ENCODE measurements around the gene CKS1B.
A peak's percentile ranks its signal among the peaks of the same experiment; 100 is the strongest.

Gene CKS1B

DNA sequence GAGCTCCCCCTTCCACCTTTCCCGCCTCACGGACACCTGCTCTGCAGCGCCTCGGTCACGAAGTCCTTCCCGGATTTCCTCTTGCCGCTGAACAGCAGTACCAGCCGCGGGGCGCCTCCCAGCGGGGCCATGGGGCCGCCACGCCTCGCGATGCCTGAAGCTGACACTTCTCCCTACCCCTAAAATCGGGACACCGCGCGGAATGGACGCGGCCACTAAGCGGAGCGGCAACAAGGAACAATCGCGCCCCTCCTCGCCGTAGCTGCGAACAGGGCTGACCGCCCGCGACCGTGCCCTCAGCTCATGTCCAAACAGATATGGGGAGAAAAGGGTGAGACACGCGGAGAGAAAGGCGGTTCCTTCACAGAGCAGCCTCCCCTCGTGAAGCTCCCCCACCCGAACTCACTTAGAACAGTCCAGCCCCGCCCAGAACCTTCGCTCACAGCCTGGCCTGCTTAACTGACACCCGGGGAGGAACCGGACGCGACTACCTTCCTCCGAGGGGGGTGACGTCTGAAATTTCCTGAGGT lies 37.9 kb upstream of the CKS1B start, which contains the start of gene PMVK:
PMVK (minus strand) TSS at position 165 of the 530 bp plus-strand sequence; CDS start at position 131, 34 bp downstream.
- peak within 1 kb of the TSS; percentile 83 for H3K4me3 ChIP-seq (ENCODE audit: control insufficient read depth, low read depth, low read length)
- TF ChIP-seq, protein P1, sequence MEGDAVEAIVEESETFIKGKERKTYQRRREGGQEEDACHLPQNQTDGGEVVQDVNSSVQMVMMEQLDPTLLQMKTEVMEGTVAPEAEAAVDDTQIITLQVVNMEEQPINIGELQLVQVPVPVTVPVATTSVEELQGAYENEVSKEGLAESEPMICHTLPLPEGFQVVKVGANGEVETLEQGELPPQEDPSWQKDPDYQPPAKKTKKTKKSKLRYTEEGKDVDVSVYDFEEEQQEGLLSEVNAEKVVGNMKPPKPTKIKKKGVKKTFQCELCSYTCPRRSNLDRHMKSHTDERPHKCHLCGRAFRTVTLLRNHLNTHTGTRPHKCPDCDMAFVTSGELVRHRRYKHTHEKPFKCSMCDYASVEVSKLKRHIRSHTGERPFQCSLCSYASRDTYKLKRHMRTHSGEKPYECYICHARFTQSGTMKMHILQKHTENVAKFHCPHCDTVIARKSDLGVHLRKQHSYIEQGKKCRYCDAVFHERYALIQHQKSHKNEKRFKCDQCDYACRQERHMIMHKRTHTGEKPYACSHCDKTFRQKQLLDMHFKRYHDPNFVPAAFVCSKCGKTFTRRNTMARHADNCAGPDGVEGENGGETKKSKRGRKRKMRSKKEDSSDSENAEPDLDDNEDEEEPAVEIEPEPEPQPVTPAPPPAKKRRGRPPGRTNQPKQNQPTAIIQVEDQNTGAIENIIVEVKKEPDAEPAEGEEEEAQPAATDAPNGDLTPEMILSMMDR (IDR thresholded peaks at IDR 0.05; ENCODE audit: control insufficient read depth, insufficient read depth, low read depth, low read length, missing control alignments), result no peak
- peak; percentile 87 for DNase-seq (ENCODE audit: low read depth)

DNA sequence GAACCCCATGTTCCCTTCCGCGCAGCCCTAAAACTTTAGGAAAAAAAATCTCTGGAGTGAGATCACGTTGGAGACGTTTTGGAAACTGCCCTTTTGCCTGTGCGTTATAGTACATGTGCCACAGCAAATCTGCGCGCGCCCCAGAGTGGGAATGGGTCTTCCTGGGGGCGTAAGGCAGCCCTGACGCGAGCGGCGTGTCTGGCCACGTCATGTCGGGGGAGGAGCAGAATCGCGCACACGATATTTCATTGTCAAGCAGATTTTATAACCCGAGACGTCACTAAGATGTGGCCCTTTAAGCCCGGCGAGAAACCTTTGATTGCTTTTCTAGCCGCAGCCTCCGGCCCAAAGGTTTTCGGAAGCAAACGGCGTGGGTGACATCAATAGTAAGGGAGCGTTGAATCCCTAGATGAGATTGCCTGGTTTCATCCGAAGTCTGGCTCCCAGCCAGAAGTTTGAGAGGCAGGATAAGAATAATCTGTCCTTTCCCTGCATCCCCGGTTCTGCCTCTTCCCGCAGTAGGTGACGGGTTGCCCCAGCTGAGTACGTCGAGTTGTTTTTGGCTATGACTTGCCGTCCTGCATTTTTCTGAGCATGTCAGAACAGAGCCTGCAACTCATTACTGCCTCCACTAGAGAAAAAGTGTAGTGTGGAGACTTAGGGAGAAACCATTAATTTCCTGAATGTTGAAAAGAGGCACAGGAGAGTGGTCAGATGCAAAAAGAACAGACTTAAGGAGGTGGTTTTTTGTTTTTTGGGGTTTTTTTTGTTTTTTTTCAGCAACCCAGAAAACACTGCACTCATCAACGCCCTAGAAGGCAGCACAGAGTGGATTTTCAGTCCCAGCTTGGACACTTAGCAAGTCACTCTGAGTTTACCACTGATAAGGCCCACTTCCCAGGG lies 37.1 kb upstream of the CKS1B start:
- H3K4me3 ChIP-seq (ENCODE audit: control insufficient read depth, low read depth, low read length), result peak overlapping the region; percentile 83
- TF ChIP-seq, protein P1 (IDR thresholded peaks at IDR 0.05; ENCODE audit: control insufficient read depth, insufficient read depth, low read depth, low read length, missing control alignments), result no peak
- peak; percentile 87 for DNase-seq (ENCODE audit: low read depth)

DNA sequence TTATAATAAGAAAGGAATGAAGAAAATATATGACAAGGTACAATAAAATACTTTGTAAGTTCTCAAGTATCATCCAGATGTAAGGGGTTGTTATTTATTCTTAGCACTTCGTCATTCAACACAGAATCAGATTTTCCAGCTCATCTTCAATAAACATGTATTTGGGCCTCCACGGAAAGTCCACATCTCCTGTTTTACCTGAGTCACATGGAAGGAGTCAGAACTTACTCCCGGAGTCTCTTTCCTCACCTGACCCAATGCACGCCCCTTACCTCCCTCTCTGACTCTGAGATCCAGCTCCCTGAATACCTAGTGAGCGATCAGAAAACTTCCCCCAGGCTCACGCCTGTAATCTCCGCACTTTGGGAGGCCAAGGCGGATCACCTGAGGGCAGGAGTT lies 36.5 kb upstream of the CKS1B start:
- peak overlapping the region; percentile 83 for H3K4me3 ChIP-seq (ENCODE audit: control insufficient read depth, low read depth, low read length)
- no peak for DNase-seq (ENCODE audit: low read depth)
- TF ChIP-seq, protein P1 (IDR thresholded peaks at IDR 0.05; ENCODE audit: control insufficient read depth, insufficient read depth, low read depth, low read length, missing control alignments), result no peak

DNA sequence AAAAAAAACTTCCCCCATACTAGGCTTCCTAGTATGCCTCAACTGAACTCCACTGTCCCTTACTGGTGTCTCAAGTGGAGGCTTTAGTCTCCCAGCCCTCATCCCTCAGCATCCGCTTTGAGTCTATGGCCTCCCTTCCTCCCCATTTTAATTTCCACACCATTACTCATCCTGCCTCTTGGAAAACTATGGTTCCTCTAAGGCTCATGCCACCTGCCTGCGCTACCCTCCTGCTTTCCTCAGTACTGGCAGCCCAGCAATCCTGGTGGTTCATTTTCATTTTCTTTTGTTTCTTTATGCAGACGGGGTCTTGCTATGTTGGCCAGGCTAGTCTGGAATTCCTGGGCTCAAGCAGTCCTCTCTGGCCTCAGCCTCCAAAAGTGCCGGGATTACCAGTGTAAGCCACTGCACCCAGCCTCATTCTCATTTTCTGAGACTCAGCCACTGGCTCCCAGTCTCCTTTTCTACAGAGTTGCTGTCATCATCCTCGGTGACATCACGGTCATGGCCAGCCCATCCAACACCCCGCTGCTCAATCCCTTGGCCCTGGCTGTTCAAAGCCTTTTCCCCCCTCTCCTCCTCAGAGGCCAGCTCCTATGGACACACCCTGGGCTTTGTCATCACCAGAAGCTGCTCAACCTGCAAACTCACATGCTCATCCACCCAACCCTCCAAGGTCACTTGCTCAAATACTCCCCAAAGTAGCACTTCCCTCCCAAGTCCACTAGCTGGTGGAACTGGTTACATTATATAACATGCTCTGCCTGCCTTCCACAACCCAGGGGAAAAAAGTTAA lies 35.7 kb upstream of the CKS1B start:
- TF ChIP-seq, protein P1 (IDR thresholded peaks at IDR 0.05; ENCODE audit: control insufficient read depth, insufficient read depth, low read depth, low read length, missing control alignments), result no peak
- DNase-seq (ENCODE audit: low read depth), result no peak
- H3K4me3 ChIP-seq (ENCODE audit: control insufficient read depth, low read depth, low read length), result no peak overlapping the region

DNA sequence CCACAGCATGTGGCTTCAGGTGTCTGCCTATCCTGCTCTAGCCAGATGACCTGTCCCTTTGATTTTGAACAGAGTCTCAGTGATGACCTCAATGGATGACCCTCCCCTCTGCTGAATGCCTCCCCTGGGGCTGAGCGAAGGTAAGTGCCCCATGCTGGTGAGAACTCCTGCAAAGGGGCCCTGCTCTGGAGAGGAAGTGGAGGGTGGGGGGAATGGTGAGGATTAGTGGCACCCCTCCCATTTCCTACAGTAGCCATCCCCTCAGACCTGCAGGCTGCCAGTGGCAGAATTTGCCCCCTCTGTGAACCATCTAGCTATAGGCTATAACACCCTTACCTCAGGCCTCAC lies 34.3 kb upstream of the CKS1B start:
- TF ChIP-seq, protein P1 (IDR thresholded peaks at IDR 0.05; ENCODE audit: control insufficient read depth, insufficient read depth, low read depth, low read length, missing control alignments), result no peak
- DNase-seq (ENCODE audit: low read depth), result no peak
- H3K4me3 ChIP-seq (ENCODE audit: control insufficient read depth, low read depth, low read length), result no peak overlapping the region

DNA sequence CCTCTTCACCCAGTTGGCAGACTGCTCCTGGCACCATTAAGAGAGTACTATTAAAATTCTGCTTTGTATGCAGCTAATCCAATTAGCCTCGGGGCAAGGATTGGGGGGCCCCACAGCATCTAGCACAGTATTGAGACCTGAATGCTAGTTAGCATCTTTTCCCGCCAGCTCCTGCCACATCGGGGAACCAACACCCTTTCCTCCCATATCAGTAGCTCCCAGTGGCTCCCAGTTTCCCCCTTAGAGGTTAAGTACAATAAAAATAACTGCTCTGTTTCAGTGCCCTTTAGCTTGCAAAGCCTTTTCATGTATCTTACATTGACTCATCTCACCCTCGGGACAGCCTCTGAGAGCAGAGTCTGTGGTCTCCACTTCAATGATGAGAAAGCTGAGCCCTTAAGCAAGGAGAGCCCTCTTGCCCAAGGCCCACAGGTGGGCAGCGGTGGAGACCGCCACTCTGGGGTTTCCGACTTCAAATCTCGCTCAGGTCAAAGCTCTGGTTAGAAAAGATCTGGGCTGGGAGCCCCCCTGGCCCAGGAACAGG lies 33.8 kb upstream of the CKS1B start:
- TF ChIP-seq, protein P1 (IDR thresholded peaks at IDR 0.05; ENCODE audit: control insufficient read depth, insufficient read depth, low read depth, low read length, missing control alignments), result no peak
- no peak for DNase-seq (ENCODE audit: low read depth)
- H3K4me3 ChIP-seq (ENCODE audit: control insufficient read depth, low read depth, low read length), result no peak overlapping the region
